Measurements from ENCODE around the gene GRIK5. TPM values are rescaled to one million over a fixed set of nuclear protein-coding genes. Genes with fewer than 3 reads are reported as not detected.

The GRIK5 gene
- total and polyA plus RNA-seq, 2 donors (not counting 3 experiments of a cell fraction or from before 2014, with no cell fraction given), result 0.80 to 2.2 TPM

- FAIRE-seq (no peak), DNase-seq (ENCODE audit: low read depth, low spot score) (no peak)
- Histone ChIP-seq H3K4me2 (ENCODE audit: insufficient read depth, low read length) (no peak overlapping the region), H3K9me1 (replicated peaks; ENCODE audit: control insufficient read depth, extremely low read depth, insufficient read depth, low read length) (no peaks in the 10 kb centered on the region), H3K4me3 (replicated peaks in 1 of 3; ENCODE audit: insufficient read depth in 1 of 3, low read depth in 1 of 3, low read length in 3 of 3) (no peak overlapping the region), H3K27me3 (ENCODE audit: control insufficient read depth in 2 of 2, insufficient read depth in 2 of 2, low read length in 2 of 2) (no peaks in the 10 kb centered on the region), H3K36me3 (ENCODE audit: control insufficient read depth in 2 of 2, extremely low read depth in 1 of 2, insufficient read depth in 2 of 2, low read length in 2 of 2) (no peaks in the 10 kb centered on the region), H2AFZ (ENCODE audit: low read depth, low read length) (no peak overlapping the region), H3K9me3 (replicated peaks; ENCODE audit: control insufficient read depth, insufficient read depth, low read length) (no peaks in the 10 kb centered on the region), H3K79me2 (ENCODE audit: control insufficient read depth, insufficient read depth, low read length) (no peaks in the 10 kb centered on the region), H3K9ac (replicated peaks; ENCODE audit: extremely low read depth, insufficient read depth, low read length) (no peak overlapping the region), H3K4me1 (ENCODE audit: control insufficient read depth, extremely low read depth, insufficient read depth, low read length) (no peaks in the 10 kb centered on the region), H3K27ac (ENCODE audit: insufficient read depth, low read depth, low read length) (no peak overlapping the region), H4K20me1 (replicated peaks; ENCODE audit: control insufficient read depth, extremely low read depth, insufficient read depth, low read length) (no peaks in the 10 kb centered on the region)
- ChIA-PET POLR2A (no interaction called here), CTCF (no interaction called here)
- no TSS peak for BruUV-seq (replicated peaks)
- intact Hi-C loops (cut with micrococcal nuclease), result no loop called here
- TF ChIP-seq POLR2AphosphoS5 (IDR thresholded peaks at IDR 0.05; ENCODE audit: insufficient read depth, low read depth, low read length) (no peak), JUN (IDR thresholded peaks at IDR 0.05; ENCODE audit: borderline replicate concordance, insufficient read depth, insufficient read length, low read depth) (no peak), GATA2 (IDR thresholded peaks at IDR 0.05; ENCODE audit: insufficient read depth, insufficient read length, low read depth, low read length) (no peak), FOS (IDR thresholded peaks at IDR 0.05; ENCODE audit: borderline replicate concordance, insufficient read depth, low read length) (no peak), MAX (IDR thresholded peaks at IDR 0.05; ENCODE audit: insufficient read depth, insufficient read length) (no peak), POLR2A (IDR thresholded peaks at IDR 0.05; ENCODE audit: low read depth, low read length) (no peak)
- dilution Hi-C loops (cut with MboI; ENCODE audit: extremely low pct_ligation_motif_present, low sequenced_read_pairs), result no loop called here
Measured at GRCh38 chr19:42054205-42054604, 15.8 kb downstream of the GRIK5 start.

- FAIRE-seq (no peak), DNase-seq (ENCODE audit: low read depth, low spot score) (no peak)
- POLR2A ChIA-PET, result no interaction called here
- H3K36me3 ChIP-seq (ENCODE audit: control insufficient read depth in 2 of 2, extremely low read depth in 1 of 2, insufficient read depth in 2 of 2, low read length in 2 of 2), result no peaks in the 10 kb centered on the region
- no peaks in the 10 kb centered on the region for H3K27me3 ChIP-seq (ENCODE audit: control insufficient read depth in 2 of 2, insufficient read depth in 2 of 2, low read length in 2 of 2)
- BruUV-seq (replicated peaks), result no TSS peak
- intact Hi-C loops (cut with micrococcal nuclease) (no loop called here), dilution Hi-C loops (cut with MboI; ENCODE audit: extremely low pct_ligation_motif_present, low sequenced_read_pairs) (no loop called here)
- H2AFZ ChIP-seq (ENCODE audit: low read depth, low read length), result no peak overlapping the region
- H3K4me2 ChIP-seq (ENCODE audit: insufficient read depth, low read length), result no peak overlapping the region
- H3K4me3 ChIP-seq (replicated peaks in 1 of 3; ENCODE audit: insufficient read depth in 1 of 3, low read depth in 1 of 3, low read length in 3 of 3), result no peak overlapping the region
- H3K9me1 ChIP-seq (replicated peaks; ENCODE audit: control insufficient read depth, extremely low read depth, insufficient read depth, low read length), result no peaks in the 10 kb centered on the region
- H3K4me1 ChIP-seq (ENCODE audit: control insufficient read depth, extremely low read depth, insufficient read depth, low read length), result no peaks in the 10 kb centered on the region
- CTCF ChIA-PET, result interaction anchor here (0.8 to 1.3 kb wide), 2 partner anchors 15 to 18 kb away, joined by 3 to 6 read pairs; no protein-coding TSS in a partner anchor
- H3K79me2 ChIP-seq (ENCODE audit: control insufficient read depth, insufficient read depth, low read length), result no peaks in the 10 kb centered on the region
- no peak for TF ChIP-seq GATA2 (IDR thresholded peaks at IDR 0.05; ENCODE audit: insufficient read depth, insufficient read length, low read depth, low read length)
- H3K9ac ChIP-seq (replicated peaks; ENCODE audit: extremely low read depth, insufficient read depth, low read length), result no peak overlapping the region
- H3K9me3 ChIP-seq (replicated peaks; ENCODE audit: control insufficient read depth, insufficient read depth, low read length), result no peaks in the 10 kb centered on the region
- H3K27ac ChIP-seq (ENCODE audit: insufficient read depth, low read depth, low read length), result no peak overlapping the region
- H4K20me1 ChIP-seq (replicated peaks; ENCODE audit: control insufficient read depth, extremely low read depth, insufficient read depth, low read length), result no peaks in the 10 kb centered on the region
Measured at GRCh38 chr19:42053037-42053935, 16.7 kb downstream of the GRIK5 start.

Measured in endothelial cell of umbilical vein (primary cell).